Mesodermal cell (in vitro differentiated cells): ENCODE data around the gene ACIN1.

Experiments used
- H3K27ac ChIP-seq: 2 replicates; pipeline ENCODE4 v1.7.0; 2013; ENCODE audit warnings: mild to moderate bottlenecking, low read depth, low read length, moderate library complexity; ENCODE audit not compliant: severe bottlenecking
- H3K36me3 ChIP-seq: 2 replicates; pipeline ENCODE4 v1.7.1; 2013; ENCODE audit warnings: mild to moderate bottlenecking, low read length, moderate library complexity; ENCODE audit not compliant: control insufficient read depth, insufficient read depth
- H3K4me1 ChIP-seq: one replicate; pipeline ENCODE4 v1.7.1; 2013; ENCODE audit warnings: mild to moderate bottlenecking, low read length; ENCODE audit not compliant: insufficient read depth, control insufficient read depth, poor library complexity, severe bottlenecking
- H3K4me3 ChIP-seq: 2 replicates; pipeline ENCODE4 v1.7.0; 2013; ENCODE audit warnings: low read length, control low read depth, mild to moderate bottlenecking; ENCODE audit not compliant: insufficient read depth, poor library complexity, severe bottlenecking; ENCODE audit errors: extremely low read depth
- H3K9me3 ChIP-seq: 2 replicates; pipeline ENCODE4 v1.7.1; 2013; ENCODE audit warnings: mild to moderate bottlenecking, low read length, moderate library complexity; ENCODE audit not compliant: control insufficient read depth
- WGBS, 2 experiments: methylation state at CpG; one replicate each; pipeline ENCODE4 v1.1.5; 2013; ENCODE audit warnings: missing lambda C conversion rate in 2 of 2; ENCODE audit not compliant: insufficient coverage in 2 of 2; 5-methylcytosine and 5-hydroxymethylcytosine counted together

The ACIN1 gene

DNA sequence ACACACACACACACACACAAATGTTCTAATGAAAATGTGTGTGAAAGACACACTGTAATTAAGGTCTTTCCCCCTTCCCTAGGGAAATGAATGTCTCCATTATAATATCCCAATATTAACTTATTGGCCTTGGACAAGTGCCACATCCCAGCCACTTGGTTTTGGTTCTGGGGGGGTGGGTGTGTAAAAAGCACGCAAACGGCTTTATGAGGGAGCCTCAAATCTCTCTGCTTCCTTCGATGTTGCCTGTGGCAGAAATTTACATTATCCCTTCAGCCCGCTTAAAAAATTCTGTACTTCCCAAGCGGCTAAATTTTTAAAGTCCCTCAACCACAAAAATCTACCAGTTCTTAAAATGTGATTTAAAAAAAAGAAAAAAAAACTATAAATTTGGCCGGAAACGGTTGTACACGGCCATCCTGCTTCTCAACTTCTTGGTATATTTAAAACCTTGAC is 85.4 kb downstream of the ACIN1 start:
- 0% methylated on average over 1 of the region's 8 CpGs; no CpG with 5 or more reads in 1 of the 2 experiments for WGBS, 2 experiments
- H3K27ac ChIP-seq: peak overlapping the region; percentile 67
- peaks cover 6% of the 10 kb centered on the region for H3K4me1 ChIP-seq

GRCh38 chr14:23008831-23009230 is 86.1 kb downstream of the ACIN1 start:
- no peak overlapping the region for H3K27ac ChIP-seq
- no peaks in the 10 kb centered on the region for H3K36me3 ChIP-seq
- WGBS, 2 experiments: 93 to 94% methylated on average over 2 to 3 of the region's 3 CpGs
- H3K4me3 ChIP-seq: no peak overlapping the region
- H3K4me1 ChIP-seq: peaks cover 6% of the 10 kb centered on the region
- H3K9me3 ChIP-seq: no peaks in the 10 kb centered on the region

More for the DNA sequence above, 85.4 kb downstream of the ACIN1 start:
- Histone ChIP-seq H3K9me3 (no peaks in the 10 kb centered on the region), H3K36me3 (no peaks in the 10 kb centered on the region), H3K4me3 (peak overlapping the region; percentile 36)
